K562 (cell line): Measurements from ENCODE around the gene BLTP3A. TPM values are rescaled to one million over a fixed set of nuclear protein-coding genes. Genes with fewer than 3 reads are reported as not detected.

Experiments used
- ATF2 ChIP-seq: sonication (generic); formaldehyde crosslinking; IDR thresholded peaks from 2 replicates; pipeline ENCODE4 v1.8.1; 2022; ENCODE audit warnings: missing genetic modification reagents
- BCOR ChIP-seq: fragments of 450-650 bp; IDR thresholded peaks from 2 replicates; pipeline ENCODE4 v1.6.1; 2016
- CEBPG ChIP-seq, 3 experiments: fragments of 200-800 bp in 1 of 3; sonication (Bioruptor generic) in 1 of 3; sonication (generic) in 1 of 3; formaldehyde crosslinking in 1 of 3; IDR thresholded peaks in 2 of 3; conservative IDR thresholded peaks in 1 of 3; 2 replicates each; pipeline versions ENCODE4 v1.6.1 to v1.8.0; 2016 to 2022; ENCODE audit warnings: missing compliant biosample characterization in 2 of 3, missing genetic modification characterization in 2 of 3, mild to moderate bottlenecking in 1 of 3, missing genetic modification reagents in 1 of 3
- E2F6 ChIP-seq, 2 experiments: IDR thresholded peaks; 2 replicates each; pipeline ENCODE4 v1.6.1; 2011; ENCODE audit warnings: borderline replicate concordance in 1 of 2, control low read depth in 1 of 2, low read depth in 1 of 2, low read length in 1 of 2, mild to moderate bottlenecking in 1 of 2, mixed read lengths in 1 of 2, moderate library complexity in 1 of 2; ENCODE audit not compliant: insufficient read depth in 1 of 2, insufficient read length in 1 of 2, poor library complexity in 1 of 2, severe bottlenecking in 1 of 2; ENCODE audit errors: extremely low read depth in 1 of 2
- HNRNPUL1 ChIP-seq: fragments of 200-400 bp; formaldehyde crosslinking; IDR thresholded peaks from 2 replicates; pipeline ENCODE4 v1.6.1; 2017; ENCODE audit warnings: low read length
- IRF9 ChIP-seq: fragments of 450-650 bp; IDR thresholded peaks from 2 replicates; pipeline ENCODE4 v1.6.1; 2016; ENCODE audit warnings: missing biosample characterization, missing genetic modification characterization
- PRPF4 ChIP-seq: fragments of 200-400 bp; formaldehyde crosslinking; IDR thresholded peaks from one replicate; pipeline ENCODE4 v1.6.1; 2017; ENCODE audit warnings: low read length, low read depth, mild to moderate bottlenecking; ENCODE audit not compliant: insufficient read depth, poor library complexity, severe bottlenecking
- SREBF2 ChIP-seq: sonication (generic); formaldehyde crosslinking; IDR thresholded peaks from 2 replicates; pipeline ENCODE4 v1.4.0; 2020; ENCODE audit warnings: mild to moderate bottlenecking, missing genetic modification reagents
- SRSF9 ChIP-seq: fragments of 200-400 bp; formaldehyde crosslinking; IDR thresholded peaks from 2 replicates; pipeline ENCODE4 v1.6.1; 2017; ENCODE audit warnings: low read depth, low read length, borderline replicate concordance
- ZFP36 ChIP-seq: fragments of 150-350 bp; IDR thresholded peaks from 2 replicates; pipeline ENCODE4 v1.6.1; 2018; ENCODE audit warnings: low read length, low read depth; ENCODE audit not compliant: partially characterized antibody
- polyA plus RNA-seq, 8 experiments: library from polyadenylated mRNA; depleted of rRNA in 4 of 8; stranded (reverse) in 5 of 8; unstranded in 3 of 8; fragments of >200 nt; fragmentation: Nextera tagmentation in 2 of 8; fragmentation: Illumina TruSeq in 1 of 8; extraction: Ambion mirVana in 2 of 8; extraction: Trizol in 1 of 8; gene quantifications; 2 replicates each; pipeline versions ENCODE4 v1.2.1 to v1.2.3, GENCODE V29; 2011 to 2014; ENCODE audit warnings: inconsistent platforms in 1 of 8, missing spikeins in 1 of 8
- total RNA-seq, 7 experiments: library from RNA; depleted of rRNA in 6 of 7; stranded (reverse); fragments of >200 nt in 6 of 7; fragmentation: Illumina TruSeq in 2 of 7; extraction: Trizol in 2 of 7; gene quantifications; 2 replicates each; pipeline versions ENCODE4 v1.2.1 to v1.2.3, GENCODE V29; 2011 to 2021; ENCODE audit warnings: low replicate concordance in 1 of 7
- TF ChIP-seq, protein P1 (sequence below): fragments of 250-450 bp; sonication (Bioruptor Pico); IDR thresholded peaks from 2 replicates; pipeline ENCODE4 v1.4.0; 2020
- TF ChIP-seq, protein P2 (sequence below), 2 experiments: IDR thresholded peaks in 1 of 2; conservative IDR thresholded peaks in 1 of 2; 2 replicates each; pipeline ENCODE4 v1.6.1; 2016; ENCODE audit warnings: low read depth in 2 of 2, mild to moderate bottlenecking in 1 of 2, missing compliant biosample characterization in 1 of 2, missing genetic modification characterization in 1 of 2, moderate library complexity in 1 of 2

The BLTP3A gene
- total and polyA plus RNA-seq, 9 of the 15 experiments (the other 6 are each of a cell fraction or from before 2014, with no cell fraction given): 7.5 to 34.6 (median 15.5) TPM

- TF ChIP-seq, protein P1, sequence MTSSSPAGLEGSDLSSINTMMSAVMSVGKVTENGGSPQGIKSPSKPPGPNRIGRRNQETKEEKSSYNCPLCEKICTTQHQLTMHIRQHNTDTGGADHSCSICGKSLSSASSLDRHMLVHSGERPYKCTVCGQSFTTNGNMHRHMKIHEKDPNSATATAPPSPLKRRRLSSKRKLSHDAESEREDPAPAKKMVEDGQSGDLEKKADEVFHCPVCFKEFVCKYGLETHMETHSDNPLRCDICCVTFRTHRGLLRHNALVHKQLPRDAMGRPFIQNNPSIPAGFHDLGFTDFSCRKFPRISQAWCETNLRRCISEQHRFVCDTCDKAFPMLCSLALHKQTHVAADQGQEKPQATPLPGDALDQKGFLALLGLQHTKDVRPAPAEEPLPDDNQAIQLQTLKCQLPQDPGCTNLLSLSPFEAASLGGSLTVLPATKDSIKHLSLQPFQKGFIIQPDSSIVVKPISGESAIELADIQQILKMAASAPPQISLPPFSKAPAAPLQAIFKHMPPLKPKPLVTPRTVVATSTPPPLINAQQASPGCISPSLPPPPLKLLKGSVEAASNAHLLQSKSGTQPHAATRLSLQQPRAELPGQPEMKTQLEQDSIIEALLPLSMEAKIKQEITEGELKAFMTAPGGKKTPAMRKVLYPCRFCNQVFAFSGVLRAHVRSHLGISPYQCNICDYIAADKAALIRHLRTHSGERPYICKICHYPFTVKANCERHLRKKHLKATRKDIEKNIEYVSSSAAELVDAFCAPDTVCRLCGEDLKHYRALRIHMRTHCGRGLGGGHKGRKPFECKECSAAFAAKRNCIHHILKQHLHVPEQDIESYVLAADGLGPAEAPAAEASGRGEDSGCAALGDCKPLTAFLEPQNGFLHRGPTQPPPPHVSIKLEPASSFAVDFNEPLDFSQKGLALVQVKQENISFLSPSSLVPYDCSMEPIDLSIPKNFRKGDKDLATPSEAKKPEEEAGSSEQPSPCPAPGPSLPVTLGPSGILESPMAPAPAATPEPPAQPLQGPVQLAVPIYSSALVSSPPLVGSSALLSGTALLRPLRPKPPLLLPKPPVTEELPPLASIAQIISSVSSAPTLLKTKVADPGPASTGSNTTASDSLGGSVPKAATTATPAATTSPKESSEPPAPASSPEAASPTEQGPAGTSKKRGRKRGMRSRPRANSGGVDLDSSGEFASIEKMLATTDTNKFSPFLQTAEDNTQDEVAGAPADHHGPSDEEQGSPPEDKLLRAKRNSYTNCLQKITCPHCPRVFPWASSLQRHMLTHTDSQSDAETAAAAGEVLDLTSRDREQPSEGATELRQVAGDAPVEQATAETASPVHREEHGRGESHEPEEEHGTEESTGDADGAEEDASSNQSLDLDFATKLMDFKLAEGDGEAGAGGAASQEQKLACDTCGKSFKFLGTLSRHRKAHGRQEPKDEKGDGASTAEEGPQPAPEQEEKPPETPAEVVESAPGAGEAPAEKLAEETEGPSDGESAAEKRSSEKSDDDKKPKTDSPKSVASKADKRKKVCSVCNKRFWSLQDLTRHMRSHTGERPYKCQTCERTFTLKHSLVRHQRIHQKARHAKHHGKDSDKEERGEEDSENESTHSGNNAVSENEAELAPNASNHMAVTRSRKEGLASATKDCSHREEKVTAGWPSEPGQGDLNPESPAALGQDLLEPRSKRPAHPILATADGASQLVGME: no peak
- no peak for TF ChIP-seq PRPF4
- TF ChIP-seq ATF2 (CRISPR knock-in tag): no peak
- no peak for TF ChIP-seq ZFP36
- TF ChIP-seq HNRNPUL1: no peak
- TF ChIP-seq, protein P2, sequence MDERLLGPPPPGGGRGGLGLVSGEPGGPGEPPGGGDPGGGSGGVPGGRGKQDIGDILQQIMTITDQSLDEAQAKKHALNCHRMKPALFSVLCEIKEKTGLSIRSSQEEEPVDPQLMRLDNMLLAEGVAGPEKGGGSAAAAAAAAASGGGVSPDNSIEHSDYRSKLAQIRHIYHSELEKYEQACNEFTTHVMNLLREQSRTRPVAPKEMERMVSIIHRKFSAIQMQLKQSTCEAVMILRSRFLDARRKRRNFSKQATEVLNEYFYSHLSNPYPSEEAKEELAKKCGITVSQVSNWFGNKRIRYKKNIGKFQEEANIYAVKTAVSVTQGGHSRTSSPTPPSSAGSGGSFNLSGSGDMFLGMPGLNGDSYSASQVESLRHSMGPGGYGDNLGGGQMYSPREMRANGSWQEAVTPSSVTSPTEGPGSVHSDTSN (CRISPR knock-in tag; IDR thresholded peaks at IDR 0.05; ENCODE audit: low read depth): no peak
- TF ChIP-seq, protein P2 (tag; conservative IDR thresholded peaks at IDR 0.05; ENCODE audit: low read depth): no peak
- 0 out of 2 replicates have a peak, but pooled peaks have one; percentile 59 for TF ChIP-seq IRF9
- TF ChIP-seq SRSF9: no peak
- no peak for TF ChIP-seq SREBF2 (CRISPR knock-in tag)
- no peak for TF ChIP-seq BCOR
- TF ChIP-seq E2F6 (IDR thresholded peaks at IDR 0.05; ENCODE audit: borderline replicate concordance in 1 of 2, extremely low read depth in 1 of 2, insufficient read depth in 1 of 2, insufficient read length in 1 of 2, low read depth in 1 of 2, low read length in 1 of 2, poor library complexity in 1 of 2, severe bottlenecking in 1 of 2): no peak
- peak; percentile 30; the same call in 1 of the 2 replicates for TF ChIP-seq CEBPG (CRISPR knock-in tag; IDR thresholded peaks at IDR 0.05)
- peak; percentile 94 for TF ChIP-seq CEBPG (tag; conservative IDR thresholded peaks at IDR 0.05 in 1 of 2, IDR thresholded peaks at IDR 0.05 in 1 of 2)
These were observed 43.1 kb downstream of the BLTP3A start (continued) for GRCh38 chr6:34834789-34835518.
